ENCODE measurements around the gene OR10H3.

GRCh38 chr19:15740785-15741184 lies 3.0 kb downstream of the OR10H3 start:
- TF ChIP-seq EP300 (IDR thresholded peaks at IDR 0.05; ENCODE audit: low read depth): no peak
- TF ChIP-seq, protein P1, sequence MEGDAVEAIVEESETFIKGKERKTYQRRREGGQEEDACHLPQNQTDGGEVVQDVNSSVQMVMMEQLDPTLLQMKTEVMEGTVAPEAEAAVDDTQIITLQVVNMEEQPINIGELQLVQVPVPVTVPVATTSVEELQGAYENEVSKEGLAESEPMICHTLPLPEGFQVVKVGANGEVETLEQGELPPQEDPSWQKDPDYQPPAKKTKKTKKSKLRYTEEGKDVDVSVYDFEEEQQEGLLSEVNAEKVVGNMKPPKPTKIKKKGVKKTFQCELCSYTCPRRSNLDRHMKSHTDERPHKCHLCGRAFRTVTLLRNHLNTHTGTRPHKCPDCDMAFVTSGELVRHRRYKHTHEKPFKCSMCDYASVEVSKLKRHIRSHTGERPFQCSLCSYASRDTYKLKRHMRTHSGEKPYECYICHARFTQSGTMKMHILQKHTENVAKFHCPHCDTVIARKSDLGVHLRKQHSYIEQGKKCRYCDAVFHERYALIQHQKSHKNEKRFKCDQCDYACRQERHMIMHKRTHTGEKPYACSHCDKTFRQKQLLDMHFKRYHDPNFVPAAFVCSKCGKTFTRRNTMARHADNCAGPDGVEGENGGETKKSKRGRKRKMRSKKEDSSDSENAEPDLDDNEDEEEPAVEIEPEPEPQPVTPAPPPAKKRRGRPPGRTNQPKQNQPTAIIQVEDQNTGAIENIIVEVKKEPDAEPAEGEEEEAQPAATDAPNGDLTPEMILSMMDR (IDR thresholded peaks at IDR 0.05): no peak
